GM23338 (cell line): ENCODE measurements around the gene INPP5K.

Source experiments
- EZH2 ChIP-seq: fragments of 200-600 bp; sonication (generic); IDR thresholded peaks from one replicate; pipeline ENCODE4 v1.8.0; 2017; ENCODE audit warnings: antibody characterized with exemption, mild to moderate bottlenecking, low read depth; ENCODE audit not compliant: unreplicated experiment
- EZH2phosphoT487 ChIP-seq: fragments of 200-600 bp; sonication (generic); IDR thresholded peaks from one replicate; pipeline ENCODE4 v1.8.1; 2018; ENCODE audit warnings: antibody characterized with exemption; ENCODE audit not compliant: unreplicated experiment
- JUNB ChIP-seq: IDR thresholded peaks from one replicate; pipeline ENCODE4 v1.6.1; 2016; ENCODE audit warnings: antibody characterized with exemption; ENCODE audit not compliant: unreplicated experiment
- NANOG ChIP-seq: IDR thresholded peaks from 2 replicates; pipeline ENCODE4 v1.6.1; 2016; ENCODE audit warnings: antibody characterized with exemption, borderline replicate concordance
- POLR2AphosphoS5 ChIP-seq: IDR thresholded peaks from 2 replicates; pipeline ENCODE4 v1.6.1; 2016; ENCODE audit warnings: antibody characterized with exemption, low read depth
- TF ChIP-seq, protein P1 (sequence below), 2 experiments: fragments of 200-600 bp in 1 of 2; sonication (generic) in 1 of 2; conservative IDR thresholded peaks; 2 replicates each; pipeline versions ENCODE4 v1.5.1 to v1.6.1; 2016 to 2017; ENCODE audit warnings: antibody characterized with exemption in 2 of 2, low read depth in 2 of 2, mild to moderate bottlenecking in 2 of 2, moderate library complexity in 1 of 2
- TF ChIP-seq, protein P2 (sequence below): IDR thresholded peaks from one replicate; pipeline ENCODE4 v1.6.1; 2018; ENCODE audit warnings: antibody characterized with exemption; ENCODE audit not compliant: unreplicated experiment

DNA sequence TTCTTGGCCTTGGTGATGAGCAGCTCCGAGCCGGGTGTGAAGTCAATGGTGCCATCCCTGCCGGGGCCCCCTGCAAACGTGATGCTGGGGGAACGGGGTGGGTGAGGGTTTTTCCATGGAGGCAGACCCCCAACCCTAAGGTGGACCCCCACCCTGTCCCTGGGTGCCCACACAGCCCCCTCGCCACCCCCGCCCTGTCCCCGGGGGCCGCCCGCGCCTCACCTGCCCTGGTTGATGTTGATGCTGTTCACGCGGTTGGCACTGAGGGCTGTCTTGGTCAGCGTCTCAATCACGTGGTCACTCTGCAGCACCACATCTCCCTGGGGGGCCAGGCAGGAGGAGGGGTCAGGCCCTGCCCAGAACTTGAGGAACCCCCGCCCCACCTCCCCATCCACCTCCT, 49.2 kb downstream of the INPP5K start:
- TF ChIP-seq POLR2AphosphoS5 = no peak
- TF ChIP-seq, protein P1, sequence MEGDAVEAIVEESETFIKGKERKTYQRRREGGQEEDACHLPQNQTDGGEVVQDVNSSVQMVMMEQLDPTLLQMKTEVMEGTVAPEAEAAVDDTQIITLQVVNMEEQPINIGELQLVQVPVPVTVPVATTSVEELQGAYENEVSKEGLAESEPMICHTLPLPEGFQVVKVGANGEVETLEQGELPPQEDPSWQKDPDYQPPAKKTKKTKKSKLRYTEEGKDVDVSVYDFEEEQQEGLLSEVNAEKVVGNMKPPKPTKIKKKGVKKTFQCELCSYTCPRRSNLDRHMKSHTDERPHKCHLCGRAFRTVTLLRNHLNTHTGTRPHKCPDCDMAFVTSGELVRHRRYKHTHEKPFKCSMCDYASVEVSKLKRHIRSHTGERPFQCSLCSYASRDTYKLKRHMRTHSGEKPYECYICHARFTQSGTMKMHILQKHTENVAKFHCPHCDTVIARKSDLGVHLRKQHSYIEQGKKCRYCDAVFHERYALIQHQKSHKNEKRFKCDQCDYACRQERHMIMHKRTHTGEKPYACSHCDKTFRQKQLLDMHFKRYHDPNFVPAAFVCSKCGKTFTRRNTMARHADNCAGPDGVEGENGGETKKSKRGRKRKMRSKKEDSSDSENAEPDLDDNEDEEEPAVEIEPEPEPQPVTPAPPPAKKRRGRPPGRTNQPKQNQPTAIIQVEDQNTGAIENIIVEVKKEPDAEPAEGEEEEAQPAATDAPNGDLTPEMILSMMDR (conservative IDR thresholded peaks at IDR 0.05; ENCODE audit: low read depth in 2 of 2) = no peak
- TF ChIP-seq, protein P2, sequence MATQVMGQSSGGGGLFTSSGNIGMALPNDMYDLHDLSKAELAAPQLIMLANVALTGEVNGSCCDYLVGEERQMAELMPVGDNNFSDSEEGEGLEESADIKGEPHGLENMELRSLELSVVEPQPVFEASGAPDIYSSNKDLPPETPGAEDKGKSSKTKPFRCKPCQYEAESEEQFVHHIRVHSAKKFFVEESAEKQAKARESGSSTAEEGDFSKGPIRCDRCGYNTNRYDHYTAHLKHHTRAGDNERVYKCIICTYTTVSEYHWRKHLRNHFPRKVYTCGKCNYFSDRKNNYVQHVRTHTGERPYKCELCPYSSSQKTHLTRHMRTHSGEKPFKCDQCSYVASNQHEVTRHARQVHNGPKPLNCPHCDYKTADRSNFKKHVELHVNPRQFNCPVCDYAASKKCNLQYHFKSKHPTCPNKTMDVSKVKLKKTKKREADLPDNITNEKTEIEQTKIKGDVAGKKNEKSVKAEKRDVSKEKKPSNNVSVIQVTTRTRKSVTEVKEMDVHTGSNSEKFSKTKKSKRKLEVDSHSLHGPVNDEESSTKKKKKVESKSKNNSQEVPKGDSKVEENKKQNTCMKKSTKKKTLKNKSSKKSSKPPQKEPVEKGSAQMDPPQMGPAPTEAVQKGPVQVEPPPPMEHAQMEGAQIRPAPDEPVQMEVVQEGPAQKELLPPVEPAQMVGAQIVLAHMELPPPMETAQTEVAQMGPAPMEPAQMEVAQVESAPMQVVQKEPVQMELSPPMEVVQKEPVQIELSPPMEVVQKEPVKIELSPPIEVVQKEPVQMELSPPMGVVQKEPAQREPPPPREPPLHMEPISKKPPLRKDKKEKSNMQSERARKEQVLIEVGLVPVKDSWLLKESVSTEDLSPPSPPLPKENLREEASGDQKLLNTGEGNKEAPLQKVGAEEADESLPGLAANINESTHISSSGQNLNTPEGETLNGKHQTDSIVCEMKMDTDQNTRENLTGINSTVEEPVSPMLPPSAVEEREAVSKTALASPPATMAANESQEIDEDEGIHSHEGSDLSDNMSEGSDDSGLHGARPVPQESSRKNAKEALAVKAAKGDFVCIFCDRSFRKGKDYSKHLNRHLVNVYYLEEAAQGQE = no peak
- no peak for TF ChIP-seq NANOG
- no peak for TF ChIP-seq EZH2
- TF ChIP-seq EZH2phosphoT487 = no peak
- no peak for TF ChIP-seq JUNB
